Aorta (tissue), 5 donors: ENCODE measurements around the gene RPS3A. TPM values are rescaled to one million over a fixed set of nuclear protein-coding genes. Genes with fewer than 3 reads are reported as not detected.
A peak's percentile ranks its signal among the peaks of the same experiment; 100 is the strongest.

ENCODE experiments used
- ATAC-seq: fragments of 200-7000 bp; cut with Tn5 transposase; one replicate; pipeline ENCODE4 v1.9.1; 2022; ENCODE audit warnings: moderate library complexity; ENCODE audit not compliant: low FRiP score
- DNase-seq, 2 donors: peaks; one replicate each; pipeline ENCODE4 v3.0.0-alpha.2; 2020
- H3K27ac ChIP-seq, 2 donors: one replicate each; pipeline ENCODE4 v1.5.1; 2013; ENCODE audit warnings: low read length in 2 of 2, mild to moderate bottlenecking in 2 of 2, moderate library complexity in 2 of 2, control low read depth in 1 of 2, inconsistent platforms in 1 of 2, low read depth in 1 of 2
- H3K27me3 ChIP-seq, 2 donors: one replicate each; pipeline ENCODE4 v1.6.1; 2013; ENCODE audit warnings: control low read depth in 1 of 2, low read length in 1 of 2, mild to moderate bottlenecking in 1 of 2, moderate library complexity in 1 of 2; ENCODE audit not compliant: insufficient read depth in 2 of 2, control insufficient read depth in 1 of 2
- H3K36me3 ChIP-seq, 2 donors: one replicate each; pipeline ENCODE4 v1.6.1; 2013; ENCODE audit warnings: control low read depth in 1 of 2, low read length in 1 of 2, mild to moderate bottlenecking in 1 of 2; ENCODE audit not compliant: insufficient read depth in 2 of 2, control insufficient read depth in 1 of 2
- H3K4me1 ChIP-seq, 2 donors: one replicate each; pipeline ENCODE4 v1.6.1; 2013; ENCODE audit warnings: low read length in 2 of 2, control low read depth in 1 of 2, mild to moderate bottlenecking in 1 of 2, moderate library complexity in 1 of 2; ENCODE audit not compliant: insufficient read depth in 2 of 2, control insufficient read depth in 1 of 2
- H3K4me3 ChIP-seq, 2 donors: one replicate each; pipeline ENCODE4 v1.5.1; 2013; ENCODE audit warnings: low read length in 2 of 2, control low read depth in 1 of 2, mild to moderate bottlenecking in 1 of 2
- H3K9me3 ChIP-seq: one replicate; pipeline ENCODE4 v1.6.1; 2013; ENCODE audit warnings: mild to moderate bottlenecking, low read length; ENCODE audit not compliant: control insufficient read depth
- WGBS, 2 donors: extraction: QIAGEN DNeasy Blood & Tissue Kit; methylation state at CpG; one replicate each; pipeline ENCODE4 v1.1.7; 2013; 5-methylcytosine and 5-hydroxymethylcytosine counted together
- intact Hi-C, 2 donors: fragments of 100-400 bp; cut with DNase I; formaldehyde crosslinking; loops; one replicate each; pipeline versions ENCODE4 v1.14.2 to v1.15.0; 2022
- polyA plus RNA-seq, 2 donors: library from polyadenylated mRNA; stranded (reverse); fragments of 200-250 nt; gene quantifications; one replicate each; pipeline ENCODE4 v1.2.3, GENCODE V29; 2013
- total RNA-seq, 2 donors: library from RNA; stranded (reverse); fragmentation: NEBNext Ultra II Directional; extraction: Animal tissue kit (Norgen Biotek cat#: 25700); gene quantifications; one replicate each; pipeline ENCODE4 v1.2.1, GENCODE V29; 2021
- donor health status: healthy with polysubstance abuse.
- donor health status: Bipolar disorder and iron deficiency.
- donor health status: DM: no; HTN: no; CAD: no.
- donor health status: DM: no; HTN: no; CAD: no.
- donor health status: DM: yes; HTN: yes; CAD: no.

Gene RPS3A
- total and polyA plus RNA-seq, 4 donors = 1,314 to 9,539 (median 2,170) TPM

GRCh38 chr4:151091047-151091446 lies 8.4 kb upstream of the RPS3A start:
- Histone ChIP-seq H3K27ac (no peak overlapping the region), H3K36me3 (no peaks in the 10 kb centered on the region), H3K4me3 (no peak overlapping the region), H3K27me3 (no peaks in the 10 kb centered on the region), H3K4me1 (no peaks in the 10 kb centered on the region), H3K9me3 (no peaks in the 10 kb centered on the region)
- WGBS, 2 donors = 71 to 83% methylated on average over 2 of the region's 2 CpGs
- DNase-seq (no peak), ATAC-seq (no peak)
- intact Hi-C loops = loop anchor here (10.0 kb wide), 2 partner anchors 664 to 1684 kb away; partner anchors contain the start of genes ARFIP1 (in 1 of the 2) and TIGD4 (in 1 of the 2)

- 90% methylated on average over 3 of the region's 3 CpGs for WGBS, 2 donors
- intact Hi-C loops = loop anchor here (10.0 kb wide), 2 partner anchors 662 to 1682 kb away; partner anchors contain the start of genes ARFIP1 (in 1 of the 2) and TIGD4 (in 1 of the 2)
- ATAC-seq = no peak
Measured at GRCh38 chr4:151092488-151092887, 6.9 kb upstream of the RPS3A start.

GRCh38 chr4:151093203-151093602 lies 6.2 kb upstream of the RPS3A start:
- DNase-seq (no peak), ATAC-seq (no peak)
- H3K4me1 ChIP-seq = no peaks in the 10 kb centered on the region
- WGBS, 2 donors = 64 to 65% methylated on average over 3 of the region's 3 CpGs
- H3K36me3 ChIP-seq = no peaks in the 10 kb centered on the region
- H3K9me3 ChIP-seq = no peaks in the 10 kb centered on the region
- intact Hi-C loops = loop anchor here (10.0 kb wide), 2 partner anchors 662 to 1682 kb away; partner anchors contain the start of genes ARFIP1 (in 1 of the 2) and TIGD4 (in 1 of the 2)
- H3K27ac ChIP-seq = no peak overlapping the region
- no peaks in the 10 kb centered on the region for H3K27me3 ChIP-seq
- H3K4me3 ChIP-seq = no peak overlapping the region

More at GRCh38 chr4:151092488-151092887, 6.9 kb upstream of the RPS3A start:
- Histone ChIP-seq H3K36me3 (no peaks in the 10 kb centered on the region), H3K4me1 (no peaks in the 10 kb centered on the region), H3K4me3 (no peak overlapping the region), H3K27me3 (no peaks in the 10 kb centered on the region), H3K27ac (no peak overlapping the region), H3K9me3 (no peaks in the 10 kb centered on the region)
- no peak for DNase-seq

- intact Hi-C loops = loop anchor here (10.0 kb wide), 2 partner anchors 660 to 1680 kb away; partner anchors contain the start of genes ARFIP1 (in 1 of the 2) and TIGD4 (in 1 of the 2)
- Histone ChIP-seq H3K36me3 (no peaks in the 10 kb centered on the region), H3K4me1 (no peaks in the 10 kb centered on the region), H3K4me3 (no peak overlapping the region), H3K27me3 (no peaks in the 10 kb centered on the region), H3K9me3 (no peaks in the 10 kb centered on the region), H3K27ac (no peak overlapping the region)
- no peak for ATAC-seq
- WGBS, 2 donors = 63 to 75% methylated on average over 2 of the region's 2 CpGs
- no peak for DNase-seq
Measured at GRCh38 chr4:151094290-151094751, 5.1 kb upstream of the RPS3A start.

GRCh38 chr4:151095142-151095541 lies 4.3 kb upstream of the RPS3A start:
- no peaks in the 10 kb centered on the region for H3K27me3 ChIP-seq
- WGBS, 2 donors = 92% methylated on average over 3 of the region's 3 CpGs
- ATAC-seq = no peak
- no peaks in the 10 kb centered on the region for H3K36me3 ChIP-seq
- no peaks in the 10 kb centered on the region for H3K4me1 ChIP-seq
- intact Hi-C loops = loop anchor here (10.0 kb wide), 2 partner anchors 660 to 1680 kb away; partner anchors contain the start of genes ARFIP1 (in 1 of the 2) and TIGD4 (in 1 of the 2)
- no peak overlapping the region for H3K4me3 ChIP-seq
- no peaks in the 10 kb centered on the region for H3K9me3 ChIP-seq
- H3K27ac ChIP-seq = no peak overlapping the region
- DNase-seq = no peak

- Histone ChIP-seq H3K4me3 (no peak overlapping the region), H3K27ac (no peak overlapping the region), H3K36me3 (no peaks in the 10 kb centered on the region), H3K27me3 (no peaks in the 10 kb centered on the region), H3K4me1 (no peaks in the 10 kb centered on the region), H3K9me3 (no peaks in the 10 kb centered on the region)
- 86 to 88% methylated on average over 3 of the region's 3 CpGs for WGBS, 2 donors
- no peak for DNase-seq
- ATAC-seq = no peak
- intact Hi-C loops = loop anchor here (10.0 kb wide), 2 partner anchors 657 to 1677 kb away; partner anchors contain the start of genes ARFIP1 (in 1 of the 2) and TIGD4 (in 1 of the 2)
Measured at GRCh38 chr4:151097759-151098158, 1.7 kb upstream of the RPS3A start.

- ATAC-seq = peak; percentile 30
- WGBS, 2 donors = 18 to 20% methylated on average over 8 of the region's 8 CpGs
- Histone ChIP-seq H3K27ac (no peak overlapping the region), H3K4me3 (no peak overlapping the region), H3K9me3 (no peaks in the 10 kb centered on the region), H3K27me3 (no peaks in the 10 kb centered on the region), H3K4me1 (no peaks in the 10 kb centered on the region), H3K36me3 (peaks cover 0 to 2% of the 10 kb centered on the region in 2 donors)
- intact Hi-C loops = loop anchor here (10.0 kb wide), 2 partner anchors 656 to 1676 kb away; partner anchors contain the start of genes ARFIP1 (in 1 of the 2) and TIGD4 (in 1 of the 2)
- DNase-seq = no peak
Measured at GRCh38 chr4:151098979-151099228, 524 bp upstream of the RPS3A start.

- 0% methylated on average over 13 of the region's 13 CpGs for WGBS, 2 donors
- intact Hi-C loops = loop anchor here (10.0 kb wide), 2 partner anchors 655 to 1675 kb away; partner anchors contain the start of genes ARFIP1 (in 1 of the 2) and TIGD4 (in 1 of the 2)
- H3K36me3 ChIP-seq = peaks cover 0 to 2% of the 10 kb centered on the region in 2 donors
- H3K9me3 ChIP-seq = no peaks in the 10 kb centered on the region
- DNase-seq (no peak), ATAC-seq (peak; percentile 8)
- no peaks in the 10 kb centered on the region for H3K4me1 ChIP-seq
- H3K4me3 ChIP-seq = peak overlapping the region; percentile 66 to 86
- H3K27me3 ChIP-seq = no peaks in the 10 kb centered on the region
- peak overlapping the region in 1 of 2 donors; percentile 52 for H3K27ac ChIP-seq
Measured at GRCh38 chr4:151099976-151100417, 569 bp downstream of the RPS3A start.

GRCh38 chr4:151100531-151100930 lies 1.1 kb downstream of the RPS3A start:
- H3K4me3 ChIP-seq = peak overlapping the region; percentile 66 to 86
- ATAC-seq (no peak), DNase-seq (no peak)
- intact Hi-C loops = no loop called here
- H3K27me3 ChIP-seq = no peaks in the 10 kb centered on the region
- H3K27ac ChIP-seq = no peak overlapping the region
- no peaks in the 10 kb centered on the region for H3K4me1 ChIP-seq
- WGBS, 2 donors = 15 to 20% methylated on average over 3 of the region's 3 CpGs
- H3K36me3 ChIP-seq = peaks cover 0 to 2% of the 10 kb centered on the region in 2 donors
- no peaks in the 10 kb centered on the region for H3K9me3 ChIP-seq
